Globus pallidus (tissue), 1 donor: Measurements from ENCODE around the gene TMEM45A.
"Not testable (repeated sequence)": the region's sequence is repeated elsewhere in the genome, so short reads cannot be mapped to it uniquely, and the experiment has no call there.

Experiments
- DNase-seq: peaks from one replicate; pipeline ENCODE4 v3.0.0-alpha.2; 2015; ENCODE audit warnings: low spot score

TMEM45A gene, protein sequence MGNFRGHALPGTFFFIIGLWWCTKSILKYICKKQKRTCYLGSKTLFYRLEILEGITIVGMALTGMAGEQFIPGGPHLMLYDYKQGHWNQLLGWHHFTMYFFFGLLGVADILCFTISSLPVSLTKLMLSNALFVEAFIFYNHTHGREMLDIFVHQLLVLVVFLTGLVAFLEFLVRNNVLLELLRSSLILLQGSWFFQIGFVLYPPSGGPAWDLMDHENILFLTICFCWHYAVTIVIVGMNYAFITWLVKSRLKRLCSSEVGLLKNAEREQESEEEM

DNA sequence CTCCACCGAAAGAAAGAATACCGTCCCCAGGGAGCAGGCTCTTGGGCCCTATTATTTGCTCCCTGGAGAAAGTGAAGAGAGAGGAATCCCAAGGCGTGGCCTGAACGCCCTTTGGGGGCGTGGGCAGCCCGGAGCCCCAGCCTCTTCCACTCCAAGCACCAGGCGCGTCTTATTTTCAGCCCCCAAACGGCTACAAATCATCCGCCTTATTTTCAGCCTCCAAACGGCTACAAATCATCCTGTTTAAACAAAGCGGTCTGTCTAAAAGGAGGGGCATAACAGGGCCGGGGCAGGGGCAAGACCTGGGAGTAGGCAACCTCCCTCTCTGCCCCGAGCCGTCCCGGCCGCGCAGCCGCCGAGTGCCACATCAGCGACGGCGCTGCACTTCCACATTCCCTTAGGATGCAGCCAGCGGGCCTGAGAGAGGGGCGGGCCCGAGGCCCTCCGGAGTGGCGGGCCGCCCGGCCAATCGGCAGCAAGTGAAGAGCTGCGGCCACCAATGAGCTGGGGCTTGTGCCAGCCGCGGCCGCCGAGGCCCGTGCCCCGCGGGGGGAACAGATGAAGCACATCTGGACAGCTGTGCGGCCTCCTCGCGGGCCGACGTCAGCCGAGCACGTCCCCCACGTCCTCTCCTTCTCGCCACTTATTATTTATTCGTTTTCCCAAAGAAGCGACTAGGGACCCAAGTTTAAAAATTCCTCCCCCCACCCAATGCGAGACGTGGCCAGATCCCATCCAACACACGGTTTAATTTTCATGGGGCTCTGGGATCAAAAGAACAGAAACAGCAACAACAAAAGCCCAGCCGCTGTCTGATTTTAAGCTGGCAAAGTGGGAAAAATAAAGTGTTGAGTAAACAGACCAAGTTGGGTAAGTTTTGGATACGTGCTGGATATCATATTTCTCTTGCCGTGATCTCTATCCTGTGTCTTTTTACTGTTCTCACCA, at the start of gene TMEM45A:
TSS of gene TMEM45A (plus strand) at position 561 of the 948 bp plus-strand sequence. CDS start 62,593 bp downstream, outside the sequence.
- peak; percentile 92 for DNase-seq

DNA sequence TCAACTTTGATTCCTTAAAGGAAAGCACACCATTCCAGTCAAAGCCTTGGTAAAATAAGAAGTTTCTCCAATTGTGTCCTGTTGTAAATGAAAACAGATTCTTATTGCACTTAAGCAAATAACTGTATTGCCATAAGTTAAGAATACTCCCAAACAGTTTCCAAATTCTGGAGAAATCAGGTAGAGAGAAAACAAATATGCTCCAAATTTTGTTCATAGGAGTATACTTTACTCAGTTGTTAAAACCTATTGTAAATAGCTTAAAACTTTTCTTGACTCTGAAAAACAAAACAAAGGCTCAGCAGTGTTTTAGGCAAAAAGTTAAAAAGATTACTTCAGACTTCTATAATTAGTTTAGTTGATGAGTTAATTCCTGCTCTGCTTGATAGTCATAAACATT, 48.7 kb upstream of the TMEM45A start:
- DNase-seq, result no peak

DNA sequence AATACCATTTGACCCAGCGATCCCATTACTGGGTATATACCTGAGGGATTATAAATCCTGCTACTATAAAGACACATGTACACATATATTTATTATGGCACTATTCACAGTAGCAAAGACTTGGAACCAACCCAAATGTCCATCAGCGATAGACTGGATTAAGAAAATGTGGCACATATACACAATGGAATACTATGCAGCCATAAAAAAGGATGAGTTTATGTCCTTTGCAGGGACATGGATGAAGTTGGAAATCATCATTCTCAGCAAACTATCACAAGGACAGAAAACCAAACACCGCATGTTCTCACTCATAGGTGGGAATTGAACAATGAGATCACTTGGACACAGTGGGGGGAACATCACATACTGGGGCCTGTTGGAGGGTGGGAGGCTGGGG, 45.4 kb upstream of the TMEM45A start:
- not testable (repeated sequence) for DNase-seq

DNA sequence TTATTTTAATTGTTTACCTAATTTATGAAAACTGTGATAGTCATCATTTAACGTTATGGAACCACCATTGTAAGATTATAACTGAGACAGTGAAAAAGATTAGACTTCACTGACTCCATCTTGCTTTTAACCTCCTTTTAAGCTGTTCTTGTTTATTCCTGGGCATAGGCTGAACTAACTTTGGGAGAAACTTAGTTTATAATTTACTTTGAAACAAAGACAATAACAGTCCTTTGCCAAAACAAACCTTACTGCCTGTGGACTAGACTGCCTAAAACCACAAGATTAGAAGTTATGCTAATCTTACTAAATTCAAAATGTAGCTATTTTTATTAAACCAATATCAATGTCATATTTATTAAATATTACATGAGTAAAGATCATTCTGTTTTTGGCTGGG, 44.3 kb upstream of the TMEM45A start:
- no peak for DNase-seq

DNA sequence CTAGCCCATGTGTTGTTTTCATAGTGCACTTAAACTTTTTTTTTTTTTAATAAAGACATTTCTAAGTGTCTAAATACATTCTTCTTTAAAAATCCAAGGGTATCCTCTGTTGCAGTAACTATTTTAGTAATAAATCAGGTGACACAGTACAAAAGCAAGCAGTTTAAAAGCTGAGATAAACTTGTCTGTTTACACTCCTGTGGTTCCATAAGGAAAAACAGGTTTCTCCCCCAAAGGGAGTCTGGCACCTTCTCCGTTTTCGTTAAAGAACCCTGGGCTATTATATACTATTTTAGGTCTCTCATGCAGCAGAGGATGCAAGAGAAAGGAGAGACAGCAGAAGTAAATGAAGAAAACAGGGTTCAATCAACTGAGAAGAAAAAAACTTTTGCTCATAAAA, 43.2 kb upstream of the TMEM45A start:
- DNase-seq, result no peak

DNA sequence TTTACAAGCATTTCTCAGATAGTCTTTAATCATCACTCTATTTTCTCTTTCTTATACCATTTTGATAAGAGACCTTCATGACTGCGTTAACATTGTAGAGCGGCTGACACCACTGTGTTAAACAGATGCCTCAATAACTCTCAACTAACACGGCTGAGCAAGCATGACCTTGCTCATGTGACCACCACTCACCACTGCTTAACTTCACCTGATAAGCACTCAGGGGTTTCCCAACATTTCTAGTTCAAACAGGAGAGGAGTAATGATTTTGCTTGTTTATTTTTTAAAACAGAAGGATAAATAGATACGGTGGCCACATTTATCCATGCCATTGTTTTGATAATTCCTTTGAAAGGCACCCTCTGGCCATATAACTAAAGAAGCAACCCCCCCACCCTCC, 37.7 kb upstream of the TMEM45A start:
- DNase-seq, result no peak

DNA sequence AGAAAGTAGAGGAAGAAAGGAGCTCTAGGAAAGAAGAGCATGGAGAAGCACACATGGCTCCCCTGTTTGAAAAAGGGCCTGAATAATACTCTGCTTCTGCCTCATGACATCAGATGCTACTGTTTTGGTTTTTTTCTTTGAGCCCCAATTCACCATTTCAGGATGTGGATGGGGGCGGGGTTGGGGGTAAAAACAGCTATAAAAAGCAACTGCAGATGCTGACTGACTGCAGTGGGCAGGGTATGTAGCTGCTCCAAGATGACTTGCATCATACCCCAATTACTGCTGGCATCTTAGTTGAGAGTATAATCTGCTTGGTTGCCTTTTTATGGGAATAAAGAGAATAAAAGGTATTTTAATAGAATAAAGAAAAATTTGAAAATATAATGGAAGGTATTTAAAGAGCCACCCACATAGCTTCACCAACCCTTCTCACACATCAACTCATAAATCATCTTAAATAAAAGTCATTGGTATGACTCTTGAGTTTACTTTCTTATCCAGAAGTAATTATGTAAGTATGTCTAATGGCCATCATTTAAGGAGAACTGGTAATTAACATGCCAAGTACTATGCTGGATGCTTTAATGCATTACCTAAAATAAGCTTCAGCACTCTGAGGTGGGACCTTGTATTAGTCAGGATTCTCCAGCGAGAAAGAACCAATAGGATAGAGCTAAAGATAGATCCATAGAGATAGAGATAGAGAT, 36.4 kb upstream of the TMEM45A start:
- DNase-seq, result no peak

DNA sequence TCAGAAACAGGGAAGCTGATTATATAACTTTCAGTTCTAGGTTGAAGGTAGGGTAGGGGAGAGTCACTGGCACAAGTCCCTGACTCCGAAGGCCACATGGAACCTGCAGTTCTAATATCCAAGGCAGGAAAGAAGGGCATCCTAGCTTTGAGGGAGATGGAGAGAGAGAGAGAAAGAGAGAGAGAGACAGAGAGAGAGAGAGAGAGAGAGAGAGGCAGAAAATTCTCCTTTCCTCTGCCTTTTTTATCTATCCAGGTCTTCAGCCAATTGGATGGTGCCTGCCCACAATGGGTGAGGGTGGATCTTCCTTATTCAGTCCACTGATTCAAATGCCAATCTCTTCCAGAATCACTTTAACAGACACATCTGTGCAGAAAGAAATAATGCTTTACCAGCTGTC, 35.7 kb upstream of the TMEM45A start:
- DNase-seq, result no peak

DNA sequence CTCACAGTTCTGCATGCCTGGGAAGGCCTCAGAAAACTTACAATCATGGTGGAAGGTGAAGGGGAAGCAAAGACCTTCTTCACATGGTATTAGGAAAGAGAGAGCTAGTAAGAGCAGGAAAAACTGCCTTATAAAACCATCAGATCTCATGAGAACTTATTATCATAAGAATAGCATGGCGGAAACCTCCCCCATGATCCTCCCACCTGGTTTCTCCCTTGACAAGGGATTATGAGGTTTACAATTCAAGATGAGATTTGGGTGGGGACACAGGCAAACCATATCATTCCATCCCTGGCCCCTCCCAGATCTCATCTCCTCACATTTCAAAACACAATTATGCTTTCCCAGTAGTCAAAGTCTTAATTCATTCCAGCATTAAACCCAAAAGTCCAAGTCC, 34.6 kb upstream of the TMEM45A start:
- no peak for DNase-seq

DNA sequence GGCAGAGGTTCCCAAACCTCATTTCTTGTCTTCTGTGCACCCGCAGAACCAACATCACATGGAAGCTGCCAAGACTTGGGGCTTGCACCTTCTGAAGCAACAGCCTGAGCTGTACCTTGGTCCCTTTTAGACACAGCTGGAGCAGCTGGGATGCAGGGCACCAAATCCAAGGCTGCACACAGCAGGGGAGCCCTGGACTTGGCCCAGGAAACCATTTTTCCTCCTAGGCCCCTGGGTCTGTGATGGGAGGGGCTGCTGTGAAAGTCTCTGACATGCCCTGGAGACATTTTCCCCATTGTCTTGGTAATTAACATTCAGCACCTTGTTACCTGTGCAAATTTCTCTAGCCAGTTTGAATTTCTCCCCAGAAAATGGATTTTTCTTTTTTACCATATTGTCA, 33.6 kb upstream of the TMEM45A start:
- DNase-seq, result no peak

DNA sequence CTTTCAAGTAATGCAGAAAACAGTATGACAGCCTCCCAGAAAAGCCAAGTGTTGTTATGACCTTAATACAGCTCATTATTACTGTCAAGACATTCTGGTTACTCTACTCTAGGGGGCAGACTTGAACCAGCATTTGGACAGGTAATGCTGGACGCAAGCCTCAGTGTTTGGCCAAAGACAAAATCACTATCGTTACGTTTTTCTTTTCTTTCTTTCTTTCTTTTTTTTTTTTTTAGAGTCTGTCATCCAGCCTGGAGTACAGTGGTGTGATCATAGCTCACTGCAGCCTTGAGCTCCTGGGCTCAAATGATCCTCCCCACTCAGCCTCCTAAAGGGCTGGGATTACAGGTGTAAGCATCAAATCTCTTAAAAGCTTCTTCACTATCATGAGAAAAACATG, 29.4 kb upstream of the TMEM45A start:
- DNase-seq, result peak; percentile 50

DNA sequence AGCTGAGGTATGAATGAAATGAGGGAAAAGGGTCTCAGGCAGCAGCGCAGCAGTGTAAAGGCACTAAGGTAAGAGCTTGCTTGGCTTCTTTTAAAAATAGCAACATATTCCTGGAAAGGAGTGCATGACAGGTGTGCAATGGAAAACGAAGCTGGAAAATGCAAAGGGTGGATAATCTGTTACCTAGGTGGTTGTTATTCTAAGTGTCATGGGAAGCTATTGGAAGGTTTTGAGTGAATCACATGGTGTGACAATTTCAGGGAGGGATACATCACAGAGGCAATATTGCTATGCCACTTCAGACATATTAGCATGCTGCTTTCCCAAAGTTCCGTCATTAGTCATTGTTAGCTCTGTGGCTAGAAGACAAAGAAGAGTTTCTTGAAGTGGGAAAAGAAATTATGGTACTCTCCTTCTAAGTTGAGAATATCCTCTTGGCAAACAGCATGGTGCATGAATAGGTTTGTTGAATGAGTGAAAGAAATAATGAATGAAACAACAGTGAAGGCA, 28.7 kb upstream of the TMEM45A start:
- no peak for DNase-seq

DNA sequence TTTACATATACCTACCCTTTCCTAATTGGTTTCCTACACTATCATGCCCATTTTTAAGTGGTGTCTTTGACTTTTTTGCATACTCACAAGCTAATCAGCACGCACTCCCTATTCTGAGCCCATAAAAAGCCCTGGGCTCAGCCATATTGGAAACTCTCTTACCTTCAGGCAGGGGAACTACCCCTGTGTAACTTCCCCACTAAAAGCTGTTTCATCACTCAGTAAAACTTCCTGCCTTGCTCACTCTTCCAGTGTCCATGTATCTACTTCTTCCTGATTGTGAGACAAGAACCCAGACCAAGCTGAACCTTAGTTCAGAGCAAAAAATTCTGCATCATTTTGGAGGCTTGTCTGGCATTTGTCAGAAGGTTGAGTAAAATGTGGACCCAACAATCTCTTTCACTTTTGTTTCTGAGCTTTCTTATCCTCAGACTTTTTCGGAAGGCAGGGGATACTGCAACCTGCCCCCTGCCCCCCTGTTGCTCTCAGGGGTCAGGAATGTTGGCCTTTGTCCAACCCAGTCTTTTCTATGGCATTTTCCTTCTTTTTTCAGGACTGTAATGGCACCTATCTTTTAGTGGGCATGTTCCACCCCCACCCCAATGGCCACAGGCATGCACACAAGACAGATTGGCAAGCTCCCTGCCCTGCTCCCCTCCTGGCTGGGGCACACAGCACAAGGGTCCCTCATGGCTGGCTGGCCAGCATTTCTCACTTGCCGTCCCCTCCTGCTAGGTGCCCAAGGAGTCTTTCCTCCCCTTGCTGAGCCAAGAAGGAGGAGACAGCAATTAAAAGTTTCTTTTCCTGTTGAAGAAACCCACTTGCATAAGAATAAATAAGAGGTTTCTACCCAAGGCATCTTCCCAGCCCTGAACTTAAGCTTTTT, 26.3 kb upstream of the TMEM45A start:
- DNase-seq, result no peak

DNA sequence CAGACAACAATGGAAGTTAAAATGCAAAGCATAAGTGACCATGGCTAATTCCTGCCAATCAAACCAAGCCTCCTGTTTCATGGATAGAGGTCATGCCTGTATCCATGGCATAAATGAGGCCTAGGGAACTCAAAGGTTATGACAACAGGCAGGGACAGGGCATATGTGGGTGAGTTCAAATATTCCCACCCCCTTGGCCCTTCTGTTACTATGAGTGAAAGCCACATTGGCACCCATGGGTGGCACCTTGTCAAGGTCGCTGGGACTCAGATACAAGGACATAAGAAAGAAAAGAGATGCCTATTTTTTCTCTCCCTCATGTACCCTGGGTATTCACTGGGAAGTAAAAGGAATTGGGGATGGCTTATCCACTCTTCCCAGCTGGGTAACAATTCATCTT, 25.3 kb upstream of the TMEM45A start:
- DNase-seq, result no peak

DNA sequence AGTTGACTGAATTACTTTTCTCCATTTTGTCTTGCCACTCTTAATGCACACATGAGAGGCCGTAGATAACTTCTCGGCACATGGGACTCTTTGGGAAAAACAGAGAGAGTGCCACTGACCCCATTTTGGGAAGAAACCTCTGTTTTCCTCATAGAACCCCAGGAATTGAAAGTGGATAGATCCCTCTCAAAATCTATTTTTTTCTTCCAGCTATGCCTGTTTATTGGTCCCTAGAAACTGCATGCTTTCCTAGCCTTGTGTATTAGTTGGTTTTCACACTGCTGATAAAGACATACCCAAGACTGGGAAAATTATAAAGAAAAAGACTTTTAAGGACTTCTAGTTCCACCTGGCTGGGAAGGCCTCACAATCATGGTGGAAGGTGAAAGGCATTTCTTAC, 23.7 kb upstream of the TMEM45A start:
- DNase-seq, result no peak

DNA sequence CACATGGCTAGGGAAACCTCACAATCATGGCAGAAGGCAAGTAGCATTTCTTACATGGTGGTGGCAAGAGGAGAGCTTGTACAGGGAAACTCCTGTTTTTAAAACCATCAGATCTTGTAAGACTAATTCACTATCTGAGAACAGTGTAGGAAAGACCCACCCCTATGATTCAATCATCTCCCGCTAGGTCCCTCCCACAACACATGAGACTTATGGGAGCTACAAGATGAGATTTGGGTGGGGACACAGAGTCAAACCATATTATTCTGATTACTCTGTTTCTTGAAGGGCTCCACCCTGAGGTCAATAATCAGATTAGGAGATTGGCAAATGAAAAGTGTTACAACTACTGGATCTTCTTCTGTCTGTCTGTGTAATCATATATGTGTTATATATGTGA, 21.5 kb upstream of the TMEM45A start:
- DNase-seq, result no peak

DNA sequence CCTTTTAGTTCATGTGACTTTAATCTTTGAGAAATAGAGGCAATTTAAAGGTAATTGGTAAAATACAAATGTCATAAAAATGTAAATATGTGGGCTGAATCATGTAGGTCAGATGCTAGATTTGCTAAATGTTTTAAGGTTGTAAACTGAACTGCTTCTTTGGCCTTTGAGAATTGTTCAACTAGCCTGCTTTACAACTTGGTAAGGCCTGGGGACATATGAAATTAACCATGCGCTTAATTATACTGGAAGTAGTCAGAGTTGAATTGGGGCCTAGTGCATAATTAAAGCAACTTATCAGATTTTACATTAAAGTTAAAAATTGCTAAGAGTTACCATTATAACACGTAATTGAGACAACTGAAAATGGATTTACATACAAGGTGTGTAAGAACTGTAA, 21.0 kb upstream of the TMEM45A start:
- no peak for DNase-seq

DNA sequence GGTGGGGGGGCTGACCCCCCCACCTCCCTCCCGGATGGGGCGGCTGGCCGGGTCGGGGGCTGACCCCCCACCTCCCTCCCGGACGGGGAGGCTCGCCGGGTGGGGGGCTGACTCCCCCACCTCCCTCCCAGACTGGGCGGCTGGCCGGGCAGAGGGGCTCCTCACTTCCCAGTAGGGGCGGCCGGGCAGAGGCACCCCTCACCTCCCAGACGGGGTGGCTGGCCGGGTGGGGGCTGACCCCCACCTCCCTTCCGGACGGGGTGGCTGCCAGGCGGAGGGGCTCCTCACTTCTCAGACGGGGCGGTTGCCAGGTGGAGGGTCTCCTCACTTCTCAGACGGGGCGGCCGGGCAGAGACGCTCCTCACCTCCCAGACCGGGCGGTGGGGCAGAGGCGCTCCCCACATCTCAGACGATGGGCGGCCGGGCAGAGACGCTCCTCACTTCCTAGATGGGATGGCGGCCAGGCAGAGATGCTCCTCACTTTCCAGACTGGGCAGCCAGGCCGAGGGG, 14.5 kb upstream of the TMEM45A start:
- not testable (repeated sequence) for DNase-seq

DNA sequence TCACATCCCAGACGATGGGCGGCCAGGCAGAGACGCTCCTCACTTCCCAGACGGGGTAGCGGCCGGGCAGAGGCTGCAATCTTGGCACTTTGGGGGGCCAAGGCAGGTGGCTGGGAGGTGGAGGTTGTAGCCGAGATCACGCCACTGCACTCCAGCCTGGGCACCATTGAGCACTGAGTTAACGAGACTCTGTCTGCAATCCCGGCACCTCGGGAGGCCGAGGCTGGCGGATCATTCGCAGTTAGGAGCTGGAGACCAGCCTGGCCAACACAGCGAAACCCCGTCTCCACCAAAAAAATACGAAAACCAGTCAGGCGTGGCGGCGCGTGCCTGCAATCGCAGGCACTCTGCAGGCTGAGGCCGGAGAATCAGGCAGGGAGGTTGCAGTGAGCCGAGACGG, 13.9 kb upstream of the TMEM45A start:
- DNase-seq, result not testable (repeated sequence)

DNA sequence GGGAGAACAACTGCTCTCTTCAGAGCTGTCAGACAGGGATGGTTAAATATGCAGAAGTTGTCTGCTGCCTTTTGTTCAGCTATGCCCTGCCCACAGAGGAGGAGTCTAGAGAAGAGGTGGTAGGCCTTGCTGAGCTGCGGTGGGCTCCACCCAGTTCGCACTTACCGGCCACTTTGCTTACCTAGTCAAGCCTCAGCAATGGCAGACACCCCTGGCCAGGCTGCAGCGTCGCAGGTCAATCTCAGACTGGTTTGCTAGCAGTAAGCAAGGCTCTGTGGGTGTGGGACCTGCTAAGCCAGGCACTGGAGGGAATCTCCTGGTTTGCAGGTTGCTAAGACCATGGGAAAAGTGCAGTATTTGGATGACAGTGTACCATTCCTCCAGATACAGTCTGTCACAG, 12.3 kb upstream of the TMEM45A start:
- no peak for DNase-seq

DNA sequence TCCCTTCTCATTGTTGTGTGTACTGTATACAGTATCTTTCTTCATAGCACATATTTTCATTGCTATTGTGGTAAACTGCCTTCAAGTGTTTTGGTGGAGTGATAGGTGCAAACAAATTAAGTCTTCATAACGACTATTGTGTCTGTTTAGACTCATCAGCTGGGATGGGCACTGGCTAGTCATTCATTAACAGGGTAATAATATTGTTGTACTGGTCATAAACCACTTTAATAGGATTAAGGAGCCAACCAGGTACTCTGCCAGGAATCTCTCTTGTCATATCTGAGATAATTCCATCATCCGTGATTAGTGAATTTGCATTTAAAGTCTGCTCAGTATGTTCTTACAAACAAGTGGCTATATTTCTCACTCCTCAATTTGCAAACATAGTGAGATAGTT, 10.2 kb upstream of the TMEM45A start:
- DNase-seq, result no peak
